GM23338 (cell line): ENCODE results near the gene SYCP3. TPM values are rescaled to one million over a fixed set of nuclear protein-coding genes. Genes with fewer than 3 reads are reported as not detected.

ENCODE experiments used
- ATAC-seq: fragments of 200-7000 bp; cut with Tn5 transposase; 3 replicates; pipeline ENCODE4 v1.9.1; 2020
- DNase-seq: peaks from one replicate; pipeline ENCODE4 v3.0.0-alpha.2; 2015; ENCODE audit warnings: low spot score
- H2AFZ ChIP-seq: fragments of 200-600 bp; sonication (generic); 2 replicates; pipeline ENCODE4 v1.8.0; 2016; ENCODE audit warnings: antibody characterized with exemption, mild to moderate bottlenecking, moderate library complexity
- H3F3A ChIP-seq: fragments of 200-600 bp; sonication (generic); replicated peaks from 2 replicates; pipeline ENCODE4 v1.8.0; 2017; ENCODE audit warnings: antibody characterized with exemption, mixed run types, low read depth
- H3K27ac ChIP-seq: fragments of 200-600 bp; sonication (generic); 2 replicates; pipeline ENCODE4 v1.6.1; 2016; ENCODE audit warnings: low read depth
- H3K27me3 ChIP-seq: fragments of 200-600 bp; sonication (generic); 2 replicates; pipeline ENCODE4 v1.8.0; 2016; ENCODE audit warnings: mild to moderate bottlenecking, mixed run types, moderate library complexity; ENCODE audit not compliant: insufficient read depth
- H3K36me3 ChIP-seq: fragments of 200-600 bp; sonication (generic); 2 replicates; pipeline ENCODE4 v1.8.0; 2016; ENCODE audit warnings: mild to moderate bottlenecking; ENCODE audit not compliant: insufficient read depth
- H3K4me1 ChIP-seq: fragments of 200-600 bp; sonication (generic); 2 replicates; pipeline ENCODE4 v1.8.0; 2016; ENCODE audit warnings: mild to moderate bottlenecking, moderate library complexity; ENCODE audit not compliant: insufficient read depth
- H3K4me2 ChIP-seq: fragments of 200-600 bp; sonication (generic); 2 replicates; pipeline ENCODE4 v1.7.1; 2017; ENCODE audit warnings: mixed run types
- H3K4me3 ChIP-seq: fragments of 200-600 bp; sonication (generic); 2 replicates; pipeline ENCODE4 v1.6.1; 2016; ENCODE audit warnings: mixed run types
- H3K79me2 ChIP-seq: fragments of 200-600 bp; sonication (generic); replicated peaks from 2 replicates; pipeline ENCODE4 v1.8.0; 2017; ENCODE audit warnings: mild to moderate bottlenecking; ENCODE audit not compliant: insufficient read depth
- H3K9me2 ChIP-seq: fragments of 200-600 bp; sonication (generic); 2 replicates; pipeline ENCODE4 v1.8.0; 2017; ENCODE audit not compliant: insufficient read depth
- H4K20me1 ChIP-seq: fragments of 200-600 bp; sonication (generic); replicated peaks from 2 replicates; pipeline ENCODE4 v1.8.0; 2017; ENCODE audit warnings: mild to moderate bottlenecking; ENCODE audit not compliant: insufficient read depth
- H3K27ac Mint-ChIP-seq: 2 replicates; pipeline ENCODE4 v1.8.0; 2020; ENCODE audit warnings: inconsistent platforms, mild to moderate bottlenecking, moderate library complexity, mixed read lengths
- H3K27me3 Mint-ChIP-seq: 3 replicates; pipeline ENCODE4 v1.8.0; 2022; ENCODE audit warnings: low read depth, mild to moderate bottlenecking, moderate library complexity, mixed read lengths, inconsistent platforms; ENCODE audit not compliant: insufficient read depth, poor library complexity
- H3K36me3 Mint-ChIP-seq: 3 replicates; pipeline ENCODE4 v1.8.0; 2021; ENCODE audit warnings: low read depth, mild to moderate bottlenecking, inconsistent platforms, moderate library complexity, mixed read lengths
- H3K4me1 Mint-ChIP-seq: 3 replicates; pipeline ENCODE4 v1.8.0; 2020; ENCODE audit warnings: mild to moderate bottlenecking, inconsistent platforms, mixed read lengths
- H3K4me3 Mint-ChIP-seq: 3 replicates; pipeline ENCODE4 v1.8.0; 2021; ENCODE audit warnings: moderate library complexity, mild to moderate bottlenecking, inconsistent platforms, mixed read lengths
- H3K9me3 Mint-ChIP-seq: 3 replicates; pipeline ENCODE4 v1.8.0; 2020; ENCODE audit warnings: moderate library complexity, mild to moderate bottlenecking, inconsistent platforms, mixed read lengths
- ETS1 ChIP-seq: IDR thresholded peaks from 2 replicates; pipeline ENCODE4 v1.6.1; 2016; ENCODE audit warnings: antibody characterized with exemption
- EZH2 ChIP-seq: fragments of 200-600 bp; sonication (generic); IDR thresholded peaks from one replicate; pipeline ENCODE4 v1.8.0; 2017; ENCODE audit warnings: antibody characterized with exemption, mild to moderate bottlenecking, low read depth; ENCODE audit not compliant: unreplicated experiment
- EZH2phosphoT487 ChIP-seq: fragments of 200-600 bp; sonication (generic); IDR thresholded peaks from one replicate; pipeline ENCODE4 v1.8.1; 2018; ENCODE audit warnings: antibody characterized with exemption; ENCODE audit not compliant: unreplicated experiment
- JUNB ChIP-seq: IDR thresholded peaks from one replicate; pipeline ENCODE4 v1.6.1; 2016; ENCODE audit warnings: antibody characterized with exemption; ENCODE audit not compliant: unreplicated experiment
- NANOG ChIP-seq: IDR thresholded peaks from 2 replicates; pipeline ENCODE4 v1.6.1; 2016; ENCODE audit warnings: antibody characterized with exemption, borderline replicate concordance
- ZNF462 ChIP-seq: fragments of 250-450 bp; sonication (Bioruptor Pico); IDR thresholded peaks from 2 replicates; pipeline ENCODE4 v1.5.0; 2020; ENCODE audit warnings: mild to moderate bottlenecking, moderate library complexity
- polyA plus RNA-seq: library from polyadenylated mRNA; unstranded; fragments of >200 nt; fragmentation: Nextera tagmentation; extraction: Ambion mirVana; gene quantifications from 2 replicates; pipeline ENCODE4 v1.2.1, GENCODE V29; 2016
- total RNA-seq: library from RNA; depleted of rRNA; stranded (reverse); fragments of >200 nt; shearing (Covaris generic); gene quantifications from 2 replicates; pipeline ENCODE4 v1.2.3, GENCODE V29; 2014

The SYCP3 gene
- total and polyA plus RNA-seq, 2 experiments from 2014 or later = 0.07 to 1.5 TPM

- ATAC-seq (no peak), DNase-seq (no peak)
- Histone ChIP-seq H3K36me3 (peaks cover 14% of the 10 kb centered on the region; the same call in 1 of the 2 replicates), H4K20me1 (no peaks in the 10 kb centered on the region; the same call in 1 of the 2 replicates), H3K4me3 (no peak overlapping the region), H3K27me3 (no peaks in the 10 kb centered on the region), H3F3A (no peaks in the 10 kb centered on the region), H3K27ac (no peak overlapping the region), H3K4me1 (no peaks in the 10 kb centered on the region), H3K4me2 (no peak overlapping the region), H3K79me2 (no peaks in the 10 kb centered on the region), H2AFZ (no peak overlapping the region), H3K9me2 (no peaks in the 10 kb centered on the region)
- peaks cover 4% of the 10 kb centered on the region for H3K27me3 Mint-ChIP-seq
- H3K27ac Mint-ChIP-seq = no peak overlapping the region
- H3K36me3 Mint-ChIP-seq = peaks cover 4% of the 10 kb centered on the region; the same call in 2 of the 3 replicates
- H3K4me1 Mint-ChIP-seq = no peaks in the 10 kb centered on the region
- no peak for TF ChIP-seq JUNB
- TF ChIP-seq EZH2phosphoT487 = no peak
- TF ChIP-seq NANOG = no peak
- no peak for TF ChIP-seq ZNF462 (CRISPR knock-in tag)
- TF ChIP-seq EZH2 = no peak
- TF ChIP-seq ETS1 = no peak
- H3K4me3 Mint-ChIP-seq = no peak overlapping the region
- H3K9me3 Mint-ChIP-seq = no peaks in the 10 kb centered on the region
Observed at GRCh38 chr12:101783838-101784237, 44.6 kb upstream of the SYCP3 start.
